Astrocyte (in vitro differentiated cells and primary cell): ENCODE measurements around the gene ZNF197.

ENCODE experiments used
- EZH2 ChIP-seq: IDR thresholded peaks from 2 replicates; pipeline ENCODE4 v1.6.1; 2012; ENCODE audit warnings: mild to moderate bottlenecking, low read length, inconsistent platforms; ENCODE audit not compliant: insufficient read depth
- TF ChIP-seq, protein P1 (sequence below): IDR thresholded peaks from 2 replicates; pipeline ENCODE4 v1.5.1; 2011; ENCODE audit warnings: low read depth, mild to moderate bottlenecking, inconsistent platforms, low read length, moderate library complexity; ENCODE audit not compliant: insufficient read depth

GRCh38 chr3:44601749-44602148 is 23.1 kb upstream of the ZNF197 start:
- TF ChIP-seq, protein P1, sequence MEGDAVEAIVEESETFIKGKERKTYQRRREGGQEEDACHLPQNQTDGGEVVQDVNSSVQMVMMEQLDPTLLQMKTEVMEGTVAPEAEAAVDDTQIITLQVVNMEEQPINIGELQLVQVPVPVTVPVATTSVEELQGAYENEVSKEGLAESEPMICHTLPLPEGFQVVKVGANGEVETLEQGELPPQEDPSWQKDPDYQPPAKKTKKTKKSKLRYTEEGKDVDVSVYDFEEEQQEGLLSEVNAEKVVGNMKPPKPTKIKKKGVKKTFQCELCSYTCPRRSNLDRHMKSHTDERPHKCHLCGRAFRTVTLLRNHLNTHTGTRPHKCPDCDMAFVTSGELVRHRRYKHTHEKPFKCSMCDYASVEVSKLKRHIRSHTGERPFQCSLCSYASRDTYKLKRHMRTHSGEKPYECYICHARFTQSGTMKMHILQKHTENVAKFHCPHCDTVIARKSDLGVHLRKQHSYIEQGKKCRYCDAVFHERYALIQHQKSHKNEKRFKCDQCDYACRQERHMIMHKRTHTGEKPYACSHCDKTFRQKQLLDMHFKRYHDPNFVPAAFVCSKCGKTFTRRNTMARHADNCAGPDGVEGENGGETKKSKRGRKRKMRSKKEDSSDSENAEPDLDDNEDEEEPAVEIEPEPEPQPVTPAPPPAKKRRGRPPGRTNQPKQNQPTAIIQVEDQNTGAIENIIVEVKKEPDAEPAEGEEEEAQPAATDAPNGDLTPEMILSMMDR, result no peak
- no peak for TF ChIP-seq EZH2
